Posterior cingulate gyrus (tissue), 11 donors: ENCODE data around the gene TEX22.

Source experiments
- DNase-seq, 10 donors: peaks; one replicate each; pipeline versions ENCODE4 v3.0.0 to v3.0.0-alpha.2; 2020 to 2021; ENCODE audit warnings: mixed read lengths in 3 of 10
- intact Hi-C: fragments of 100-400 bp; cut with DNase I; formaldehyde crosslinking; loops from one replicate; pipeline ENCODE4 v1.15.1; 2023

Gene TEX22

DNA sequence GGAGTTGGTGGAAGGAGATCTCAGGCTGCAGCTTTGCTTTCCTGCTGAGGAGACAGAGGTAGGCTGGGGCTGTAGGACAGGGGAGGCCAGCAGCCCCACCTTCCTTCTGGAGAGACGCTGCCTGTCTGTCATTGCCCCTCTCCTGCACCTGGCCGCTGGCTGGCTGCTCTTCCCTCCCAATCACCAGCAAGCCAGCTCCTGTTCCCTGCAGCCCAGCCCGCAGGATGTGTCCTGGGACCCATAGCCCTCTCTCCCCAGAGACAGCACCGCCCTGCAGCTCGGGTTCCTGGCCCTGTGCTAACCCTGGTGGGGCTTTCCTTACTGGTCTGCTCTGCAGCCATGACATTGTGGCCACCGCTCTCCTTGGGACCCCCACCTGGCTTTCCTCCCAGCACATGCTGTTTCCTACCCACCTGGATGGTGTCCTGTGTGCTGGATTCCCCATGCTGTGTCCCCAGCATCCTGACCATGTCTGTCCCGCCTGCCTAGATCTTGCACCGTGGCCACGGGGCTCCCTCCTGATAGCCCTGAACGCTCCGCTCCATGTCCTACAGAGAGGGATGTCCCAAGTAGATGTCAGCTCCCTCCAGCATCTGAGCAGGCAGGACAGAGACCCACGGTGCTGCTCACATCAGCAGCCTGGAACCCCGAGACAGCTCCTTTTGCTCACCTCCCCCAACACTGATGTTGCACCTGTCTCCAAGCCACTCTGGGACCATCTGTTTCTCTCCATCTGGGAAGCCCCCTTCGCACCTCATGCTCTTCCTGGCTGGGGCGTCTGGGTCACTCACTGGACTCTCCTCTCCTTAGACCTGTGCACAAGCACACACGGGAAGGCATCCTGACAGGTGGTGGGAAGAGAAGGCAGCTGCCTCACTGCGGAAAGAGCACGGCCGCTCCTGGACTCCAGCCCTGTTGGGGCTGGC is 20.2 kb downstream of the TEX22 start:
- intact Hi-C loops, result no loop called here
- peak in 3 of 10 donors; percentile 52 to 68 (median 64) for DNase-seq

DNA sequence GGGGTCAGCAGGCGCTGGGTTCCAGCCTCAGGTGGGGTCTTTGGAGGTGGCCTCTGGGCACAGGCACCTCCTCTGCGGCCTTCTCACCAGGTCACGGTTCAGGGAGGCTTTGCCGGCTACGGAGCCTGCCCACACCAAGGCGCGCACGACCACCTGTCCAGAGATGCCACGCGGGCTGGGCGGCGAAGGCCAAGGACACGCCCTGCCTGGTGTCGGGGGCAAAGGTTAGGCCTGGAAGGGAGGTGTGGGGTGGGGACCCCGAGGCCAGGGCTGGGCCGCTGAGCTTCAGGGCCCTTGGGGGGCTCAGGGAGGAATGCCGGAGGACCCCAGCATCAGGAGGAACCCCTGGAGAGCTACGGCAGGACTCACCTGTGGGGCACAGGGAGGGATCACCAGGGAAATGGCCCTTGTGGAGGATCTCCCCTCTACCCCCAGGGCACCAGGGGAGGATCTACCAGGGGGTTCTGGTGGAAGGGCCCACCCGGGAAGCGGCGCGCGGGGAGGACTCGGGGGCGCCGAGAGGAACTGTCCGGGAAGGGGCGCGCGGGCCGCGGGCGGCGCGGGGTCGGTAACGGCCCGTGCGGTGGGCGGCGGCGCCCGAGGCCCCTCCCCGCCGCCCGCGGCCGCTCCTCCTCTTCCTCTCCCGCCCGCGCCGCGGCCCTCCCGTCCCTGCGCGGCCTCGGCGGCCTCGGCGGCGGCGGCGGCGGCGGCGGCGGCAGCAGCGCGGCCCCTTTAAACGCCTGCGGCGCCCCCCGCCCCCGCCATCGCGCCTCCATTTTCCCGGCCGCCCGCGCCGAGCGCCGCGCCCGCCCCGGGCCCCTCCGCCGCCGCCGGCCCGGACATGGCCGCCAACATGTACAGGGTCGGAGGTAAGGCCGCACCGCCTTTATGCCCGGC is 21.1 kb downstream of the TEX22 start, which contains the start of gene MTA1:
MTA1 (plus strand) TSS at position 633 of the 897 bp plus-strand sequence; CDS start at position 842, 209 bp downstream.
- peak in 4 of 10 donors; percentile 58 to 86 (median 74) for DNase-seq
- intact Hi-C loops, result no loop called here

DNA sequence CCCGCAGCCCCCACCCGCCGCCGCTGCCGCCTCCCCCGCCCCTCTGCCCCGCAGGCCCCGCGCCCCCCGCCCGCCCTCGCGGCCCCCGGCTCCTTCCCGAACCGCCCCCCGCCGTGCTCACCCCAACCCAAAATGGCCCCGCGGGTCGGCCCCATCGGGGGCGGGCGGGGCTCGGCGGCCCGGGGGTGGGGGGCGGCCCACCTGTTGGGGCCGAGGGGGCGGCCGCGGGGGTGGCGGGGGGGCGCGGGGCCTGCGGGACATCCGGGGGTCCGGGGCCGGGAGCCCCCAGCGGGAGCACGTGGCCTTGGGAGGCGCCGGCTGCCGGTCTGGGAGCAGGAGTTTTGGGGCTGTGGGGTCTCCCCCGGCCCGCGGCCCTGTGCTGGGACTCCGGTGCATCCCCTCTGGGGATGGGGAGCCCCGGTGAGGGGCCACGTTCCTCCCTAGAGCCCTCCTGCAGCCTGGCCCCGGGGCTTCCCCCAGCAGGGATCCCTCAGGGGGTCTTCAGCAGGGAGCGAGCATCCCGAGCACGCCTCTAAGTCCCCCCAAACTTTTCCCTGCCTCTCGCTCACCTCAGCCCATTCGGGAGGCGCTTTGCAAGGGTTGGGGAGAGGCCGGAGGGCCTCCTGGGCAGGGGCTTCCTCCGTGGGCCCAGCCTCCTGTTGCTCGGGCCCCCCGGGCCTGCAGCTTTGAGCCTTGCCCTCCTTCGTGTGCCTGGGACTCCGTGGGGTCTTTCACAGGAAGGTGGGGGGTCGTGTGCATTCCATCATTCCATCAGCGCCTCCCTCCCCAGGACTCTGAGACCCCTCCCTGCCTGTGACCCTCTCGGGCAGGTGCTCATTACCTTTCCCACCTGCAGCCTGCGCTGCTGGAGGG is 22.0 kb downstream of the TEX22 start:
- intact Hi-C loops, result no loop called here
- DNase-seq, result peak in 3 of 10 donors; percentile 54 to 84 (median 77)

DNA sequence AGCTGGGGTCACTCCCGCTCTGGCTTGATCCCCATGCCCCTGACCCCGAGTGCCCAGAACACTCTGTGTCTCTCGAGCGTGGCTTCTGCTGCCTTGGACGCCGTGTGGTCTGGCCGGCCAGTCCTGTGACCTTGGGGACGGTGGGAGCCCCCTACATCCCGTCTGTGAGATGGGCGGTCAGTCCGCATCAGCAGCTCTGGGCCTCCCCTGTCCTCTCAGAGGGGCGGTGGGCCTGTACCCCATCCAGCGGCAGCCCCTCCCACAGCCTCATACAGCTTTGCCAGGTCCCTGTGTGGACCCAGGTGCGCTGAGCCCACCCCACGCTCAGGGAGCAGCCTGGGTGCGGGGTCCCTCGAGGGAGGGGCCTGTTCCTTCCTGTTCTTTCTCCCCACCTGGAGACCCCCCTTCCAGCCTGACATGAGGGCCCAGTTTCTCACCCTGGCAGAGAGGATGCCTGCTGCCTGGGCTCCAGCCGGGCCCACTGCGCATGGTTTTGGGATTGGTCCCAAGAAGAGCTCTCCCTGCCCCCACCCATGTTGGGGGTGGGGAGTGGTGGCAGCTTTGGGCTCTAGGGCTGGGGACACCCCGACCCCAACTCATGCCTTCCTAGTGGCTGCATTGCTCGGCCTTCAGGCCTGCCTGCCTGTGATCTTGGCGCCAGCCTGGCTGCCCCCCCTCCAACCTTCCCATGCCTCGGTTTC is 22.8 kb downstream of the TEX22 start:
- intact Hi-C loops, result no loop called here
- peak in 3 of 10 donors; percentile 71 to 81 (median 73) for DNase-seq

DNA sequence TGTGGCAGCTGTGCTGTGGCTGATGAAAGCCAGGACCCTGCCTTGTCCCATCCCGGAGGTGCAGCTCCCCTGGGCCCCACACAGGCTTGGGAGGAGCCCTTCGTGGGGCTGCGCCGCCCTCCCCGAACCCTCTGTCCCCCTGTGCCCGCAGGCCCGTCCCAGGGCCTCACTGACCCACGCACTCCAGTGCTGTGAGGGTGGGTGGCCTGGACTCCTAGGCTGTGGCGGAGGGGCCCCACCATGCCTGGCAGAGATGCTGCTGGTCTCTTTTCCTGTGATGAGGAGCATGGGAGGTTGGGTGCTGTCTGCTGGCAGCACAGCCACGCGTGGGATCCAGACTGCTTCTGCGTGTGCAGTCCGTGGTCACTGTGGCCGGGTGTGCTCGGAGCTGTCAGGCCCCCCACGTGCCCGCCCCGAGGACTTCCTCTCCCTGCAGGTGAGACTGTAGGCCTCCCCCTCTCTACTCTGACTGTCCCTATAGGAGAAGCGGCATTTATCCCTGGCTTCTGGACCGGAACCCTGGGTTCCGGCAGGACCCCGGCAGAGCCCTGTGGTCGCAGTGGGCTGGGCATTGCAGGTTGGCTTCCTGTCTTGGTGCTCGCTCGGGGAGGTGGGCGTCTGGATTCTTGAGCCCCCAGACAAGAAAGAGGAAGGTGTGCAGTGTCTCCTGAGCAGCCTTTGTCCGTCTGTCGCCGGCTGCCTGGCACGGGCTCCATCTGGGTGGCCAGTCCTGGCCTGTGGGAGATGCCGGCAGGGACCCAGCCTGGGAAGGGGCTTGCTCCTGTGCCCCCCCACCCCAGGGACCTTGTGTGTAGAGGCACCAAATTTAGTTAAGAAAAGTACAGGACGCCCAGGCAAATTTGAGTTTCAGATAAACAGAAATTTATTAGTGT is 23.6 kb downstream of the TEX22 start:
- peak in 3 of 10 donors; percentile 70 to 84 (median 83) for DNase-seq
- intact Hi-C loops, result no loop called here

DNA sequence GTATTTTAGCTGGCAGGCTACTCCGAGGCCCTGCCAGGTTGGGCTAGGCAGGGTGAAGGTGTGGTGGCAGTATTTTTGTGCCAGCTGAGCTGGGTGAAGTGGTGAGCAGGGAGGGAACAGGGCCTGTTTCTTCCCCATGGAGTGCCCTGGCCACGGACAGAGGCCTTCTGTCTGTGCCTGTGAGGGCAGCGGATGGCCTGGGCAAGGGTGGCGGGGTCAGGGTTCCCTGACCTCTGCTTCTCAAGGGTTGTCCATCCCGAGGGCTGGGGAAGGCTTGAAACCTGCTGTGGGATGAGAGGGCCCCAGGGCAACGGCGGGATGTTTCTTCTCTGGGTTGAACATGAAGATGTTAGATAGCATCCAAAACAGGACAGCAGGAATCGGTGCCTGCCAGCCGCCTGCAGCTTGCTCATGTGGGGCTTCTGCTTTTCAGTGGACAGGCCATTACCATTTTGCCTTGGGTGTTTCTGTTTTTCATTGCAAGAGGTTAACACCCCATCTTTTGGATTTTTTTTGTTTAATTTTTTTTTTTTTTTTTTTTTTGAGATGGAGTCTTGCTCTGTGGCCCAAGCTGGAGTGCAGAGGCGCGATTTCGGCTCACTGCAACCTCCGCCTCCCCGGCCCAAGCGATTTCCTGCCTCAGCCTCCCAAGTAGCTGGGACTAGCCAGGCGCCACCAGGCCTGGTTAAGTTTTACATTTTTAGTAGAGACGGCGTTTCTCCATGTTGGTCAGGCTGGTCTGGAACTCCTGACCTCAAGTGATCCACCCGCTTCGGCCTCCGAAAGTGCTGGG is 24.6 kb downstream of the TEX22 start:
- peak in 3 of 10 donors; percentile 62 to 84 (median 70) for DNase-seq
- intact Hi-C loops, result no loop called here

DNA sequence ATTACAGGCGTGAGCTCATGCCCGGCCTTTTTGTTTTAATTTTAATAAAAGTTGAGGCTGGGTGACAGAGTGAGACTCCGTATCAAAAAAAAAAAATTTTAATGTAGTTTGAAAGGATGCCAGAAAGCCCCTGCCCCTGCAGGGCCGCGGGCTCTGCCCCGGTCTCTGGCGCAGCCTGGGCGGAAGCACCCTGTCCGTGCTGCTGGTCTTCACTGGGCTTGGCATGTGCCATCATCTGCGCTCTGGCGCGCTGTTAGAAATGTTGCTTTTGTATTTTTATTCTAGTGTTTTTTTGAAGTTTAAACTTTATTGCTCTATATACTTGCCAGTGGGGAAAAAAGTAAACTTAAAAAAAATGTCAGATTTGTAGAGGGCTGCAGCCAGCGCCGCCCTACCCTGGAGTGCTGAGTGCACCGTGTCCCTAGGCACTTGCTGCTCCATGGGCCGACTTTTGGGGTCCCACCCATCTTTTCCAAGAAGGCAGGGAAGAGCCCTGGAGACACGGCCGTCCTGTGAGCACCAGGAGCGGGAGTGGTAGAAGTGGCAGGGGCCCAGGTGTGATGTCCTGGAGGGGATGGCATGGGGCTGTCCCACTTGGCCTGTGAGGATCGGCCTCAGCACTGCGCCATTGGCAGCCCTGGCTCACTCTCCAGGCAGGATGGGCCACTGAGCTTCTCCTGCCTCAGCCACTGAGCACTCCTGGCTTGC is 25.3 kb downstream of the TEX22 start:
- DNase-seq, result peak in 1 of 10 donors; percentile 70
- intact Hi-C loops, result no loop called here

DNA sequence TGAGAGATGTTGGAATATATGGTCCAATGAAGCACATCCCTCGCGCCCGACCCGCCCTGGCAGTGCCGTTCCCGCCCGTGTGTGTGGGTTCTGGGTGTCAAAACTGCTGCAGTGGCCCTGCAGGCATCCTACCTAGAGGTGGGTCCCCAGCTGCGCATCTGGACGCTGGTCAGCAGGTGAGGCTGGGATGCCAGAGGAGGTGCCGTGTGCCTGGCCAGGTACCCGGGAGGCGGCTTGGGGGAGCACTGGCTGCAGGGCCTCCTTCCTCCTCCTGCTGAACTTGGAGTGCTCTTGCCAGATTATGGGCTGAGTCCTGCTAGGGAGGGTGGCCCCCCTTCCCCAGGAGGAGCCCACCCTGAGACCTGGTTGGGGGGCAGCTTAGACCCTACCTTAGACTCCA is 26.5 kb downstream of the TEX22 start:
- DNase-seq, result peak in 2 of 10 donors; percentile 67 to 73
- intact Hi-C loops, result no loop called here

DNA sequence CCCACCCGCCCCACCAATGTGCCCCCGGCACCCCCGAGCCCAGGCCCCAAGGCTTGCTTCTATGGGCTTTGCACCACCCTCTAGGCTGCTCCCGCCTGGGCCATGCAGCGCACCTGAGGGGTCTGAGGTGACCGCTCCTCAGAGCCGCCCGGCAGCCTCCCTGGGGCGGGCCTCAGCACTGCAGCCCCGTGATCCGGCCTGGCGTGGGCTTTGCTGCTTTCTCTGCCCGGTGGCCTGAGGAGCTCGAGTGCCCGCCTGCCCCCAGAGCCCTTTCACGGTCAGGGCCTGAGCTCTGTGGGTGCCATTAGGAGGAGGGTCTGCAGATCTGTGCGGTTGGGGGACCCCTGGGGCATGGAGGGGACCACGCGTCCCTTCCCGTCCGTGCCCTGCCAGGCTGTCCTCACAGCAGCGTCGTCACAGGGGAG is 27.5 kb downstream of the TEX22 start:
- intact Hi-C loops, result no loop called here
- peak in 1 of 10 donors; percentile 72 for DNase-seq

DNA sequence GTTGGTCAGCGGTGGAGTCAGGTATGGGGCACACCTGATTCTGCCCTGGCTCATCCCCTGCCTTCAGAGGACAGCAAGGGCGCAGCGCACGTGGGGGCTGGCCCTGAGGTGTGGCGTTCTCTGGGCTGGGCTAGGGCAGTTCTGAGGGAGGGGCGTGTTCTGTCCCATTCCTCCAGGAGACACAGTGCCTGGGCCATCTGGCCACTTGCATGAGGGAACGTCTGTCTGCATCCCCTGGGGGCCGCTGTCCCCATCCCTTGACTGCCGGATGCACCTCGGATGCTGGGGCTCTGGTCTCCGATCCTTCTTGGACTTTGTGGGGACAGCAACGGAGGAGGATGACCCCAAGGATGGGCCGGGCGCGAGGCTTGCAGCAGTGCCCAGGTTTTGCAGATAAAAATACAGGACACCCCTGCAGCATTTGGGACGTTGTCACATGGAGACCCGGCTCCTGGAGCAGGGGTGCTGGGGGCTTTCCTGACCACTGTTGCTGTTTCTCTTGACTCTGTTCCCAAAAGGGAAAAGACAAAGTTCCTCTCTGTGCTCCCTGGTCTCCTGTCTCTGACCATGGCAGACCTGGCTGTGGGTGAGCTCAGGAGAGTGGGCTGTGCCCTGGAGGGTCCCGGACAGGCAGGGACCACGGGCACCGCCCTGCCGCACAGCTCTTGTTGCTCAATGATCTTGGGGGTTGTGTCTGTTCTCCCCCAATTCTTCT is 28.2 kb downstream of the TEX22 start:
- intact Hi-C loops, result no loop called here

DNA sequence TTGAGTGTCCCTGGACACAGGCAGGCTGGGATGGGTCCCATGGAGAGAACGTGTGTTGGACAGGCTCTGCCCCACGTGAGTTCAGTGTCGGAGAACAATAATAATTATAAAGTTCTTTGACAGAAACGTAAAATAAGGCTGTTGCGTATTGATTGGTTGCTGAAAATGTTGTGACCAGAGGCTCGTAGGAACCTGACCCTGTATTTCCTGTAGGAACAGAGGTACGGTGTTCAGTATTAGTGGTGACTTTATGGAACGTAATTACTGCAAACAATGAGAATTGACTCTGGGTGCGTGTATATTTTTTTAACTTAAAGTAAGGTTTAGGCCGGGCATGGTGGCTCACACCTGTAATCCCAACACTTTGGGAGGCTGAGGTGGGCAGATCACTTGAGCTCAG is 29.1 kb downstream of the TEX22 start:
- intact Hi-C loops, result no loop called here
- no peak for DNase-seq

More for the DNA sequence above, 28.2 kb downstream of the TEX22 start:
- DNase-seq, result peak in 2 of 10 donors; percentile 70 to 71

DNA sequence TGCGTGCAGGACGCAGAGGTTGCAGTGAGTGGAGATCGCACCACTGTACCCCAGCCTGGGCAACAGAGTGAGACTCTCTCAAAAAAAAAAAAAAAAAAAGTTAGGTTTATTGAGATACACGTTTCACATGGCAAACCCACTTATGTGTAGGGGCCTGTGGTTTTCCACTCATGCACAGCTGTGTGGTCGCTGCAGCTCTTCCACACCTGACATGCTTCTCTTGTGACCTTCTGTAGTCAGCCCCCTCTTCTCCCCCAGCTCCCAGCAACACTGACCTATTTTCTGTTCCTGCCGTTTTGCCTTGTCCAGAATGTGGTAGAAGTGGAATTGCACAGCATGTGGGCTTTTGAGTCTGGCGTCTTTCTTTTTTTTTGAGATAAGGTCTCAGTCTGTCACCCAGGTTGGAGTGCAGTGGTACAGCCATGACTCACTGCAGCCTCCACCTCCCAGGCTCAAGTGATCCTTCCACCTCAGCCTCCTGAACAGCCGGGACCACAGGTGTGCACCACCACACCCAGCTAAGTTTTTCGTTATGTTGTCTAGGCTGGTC is 29.7 kb downstream of the TEX22 start:
- intact Hi-C loops, result no loop called here

DNA sequence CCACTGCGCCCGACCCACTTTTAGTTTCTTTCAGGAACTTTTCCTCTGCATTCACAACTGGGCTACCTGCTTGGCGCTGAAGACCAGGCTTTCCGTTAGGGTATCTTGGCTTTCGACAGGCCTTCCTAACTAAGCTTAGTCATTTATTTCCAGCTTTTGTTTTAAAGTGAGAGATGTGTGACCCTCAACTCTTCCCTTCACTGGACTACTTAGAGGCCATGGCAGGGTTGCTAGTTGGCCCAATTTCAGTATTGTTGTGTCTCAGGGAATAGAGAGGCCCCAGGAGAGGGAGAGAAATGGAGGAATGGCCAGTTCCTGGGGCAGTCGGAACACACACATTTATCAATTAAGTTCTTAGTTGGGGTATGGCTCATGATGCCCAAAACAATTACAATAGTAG is 31.7 kb downstream of the TEX22 start:
- no peak for DNase-seq
- intact Hi-C loops, result no loop called here

More for the DNA sequence above, 29.7 kb downstream of the TEX22 start:
- peak in 1 of 10 donors; percentile 14 for DNase-seq

DNA sequence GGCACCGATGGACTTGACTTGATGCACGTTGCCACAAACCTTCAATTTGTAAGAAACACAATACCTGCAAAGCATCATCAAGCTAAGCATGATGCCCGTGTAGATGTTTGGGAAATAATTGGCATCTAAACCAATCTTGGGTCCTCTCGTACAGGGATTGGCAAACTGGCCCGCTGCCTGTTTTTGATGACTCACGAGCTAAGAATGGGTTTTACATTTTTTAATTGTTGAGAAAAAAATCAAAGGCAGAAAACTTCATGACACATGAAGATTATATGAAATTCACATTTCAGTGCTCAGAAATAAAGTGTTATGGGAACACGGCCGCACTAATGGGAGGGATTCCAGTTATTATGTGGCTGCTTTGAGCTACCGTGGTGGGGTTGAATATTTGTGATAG is 32.2 kb downstream of the TEX22 start:
- DNase-seq, result peak in 2 of 10 donors; percentile 66 to 81
- intact Hi-C loops, result no loop called here

DNA sequence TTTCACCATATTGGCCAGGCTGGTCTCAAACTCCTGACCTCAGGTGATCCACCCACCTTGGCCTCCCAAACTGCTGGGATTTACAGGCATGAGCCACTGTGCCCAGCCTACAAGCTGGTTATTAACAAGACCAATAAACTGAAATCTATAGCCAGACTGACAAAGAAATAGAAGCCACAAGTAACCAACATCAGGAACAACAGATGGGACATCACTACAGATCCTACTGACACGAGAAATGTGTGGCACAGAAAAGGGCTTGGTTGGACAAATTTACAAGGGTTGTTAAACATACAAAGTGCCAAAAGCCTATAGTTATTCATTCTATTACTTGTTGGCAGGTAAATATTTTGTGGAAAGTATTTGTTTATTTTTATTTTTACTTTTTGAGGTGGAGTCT is 32.9 kb downstream of the TEX22 start:
- intact Hi-C loops, result no loop called here
- peak in 2 of 10 donors; percentile 17 to 38 for DNase-seq

DNA sequence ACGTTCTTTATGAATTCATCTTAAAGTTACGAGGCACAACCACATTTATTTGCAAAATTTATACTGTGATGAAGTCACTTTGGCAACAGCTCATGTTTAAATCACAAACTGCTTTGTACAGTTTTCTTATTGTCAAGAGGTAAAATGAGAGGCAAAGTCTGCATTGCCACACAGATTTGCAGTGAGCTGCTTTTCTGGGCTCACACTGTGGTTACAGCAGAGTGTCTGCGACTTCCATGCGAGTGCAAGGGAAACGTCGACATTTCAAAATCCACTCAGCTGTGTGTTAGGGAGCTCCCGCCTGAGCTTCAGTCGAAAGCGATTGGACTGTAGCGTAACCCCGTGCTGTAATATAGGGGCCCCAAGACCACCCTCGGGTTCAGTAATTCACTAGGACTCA is 34.3 kb downstream of the TEX22 start:
- no peak for DNase-seq
- intact Hi-C loops, result no loop called here
